ENCODE results near the gene SESN2.

DNA sequence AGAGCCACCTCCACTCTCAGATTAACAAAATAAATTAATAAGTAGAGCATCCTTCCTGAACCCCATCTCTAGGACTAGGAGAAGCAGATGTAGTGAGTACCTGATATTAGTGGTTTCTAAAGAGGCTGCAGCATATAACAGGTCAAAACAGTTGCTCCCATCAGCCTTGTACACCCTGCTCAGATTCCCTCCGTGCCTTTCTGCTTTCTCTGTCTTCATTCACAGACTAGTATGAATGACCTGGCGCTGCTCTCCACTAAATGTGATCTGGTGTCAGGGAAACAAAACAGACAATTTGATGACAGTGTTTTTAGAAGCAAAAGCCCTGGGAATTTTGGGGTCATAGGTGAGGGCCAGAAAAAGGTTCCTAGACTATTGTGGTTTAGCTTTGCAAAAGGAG, 8.3 kb downstream of the SESN2 start:
- TF ChIP-seq, protein P1, sequence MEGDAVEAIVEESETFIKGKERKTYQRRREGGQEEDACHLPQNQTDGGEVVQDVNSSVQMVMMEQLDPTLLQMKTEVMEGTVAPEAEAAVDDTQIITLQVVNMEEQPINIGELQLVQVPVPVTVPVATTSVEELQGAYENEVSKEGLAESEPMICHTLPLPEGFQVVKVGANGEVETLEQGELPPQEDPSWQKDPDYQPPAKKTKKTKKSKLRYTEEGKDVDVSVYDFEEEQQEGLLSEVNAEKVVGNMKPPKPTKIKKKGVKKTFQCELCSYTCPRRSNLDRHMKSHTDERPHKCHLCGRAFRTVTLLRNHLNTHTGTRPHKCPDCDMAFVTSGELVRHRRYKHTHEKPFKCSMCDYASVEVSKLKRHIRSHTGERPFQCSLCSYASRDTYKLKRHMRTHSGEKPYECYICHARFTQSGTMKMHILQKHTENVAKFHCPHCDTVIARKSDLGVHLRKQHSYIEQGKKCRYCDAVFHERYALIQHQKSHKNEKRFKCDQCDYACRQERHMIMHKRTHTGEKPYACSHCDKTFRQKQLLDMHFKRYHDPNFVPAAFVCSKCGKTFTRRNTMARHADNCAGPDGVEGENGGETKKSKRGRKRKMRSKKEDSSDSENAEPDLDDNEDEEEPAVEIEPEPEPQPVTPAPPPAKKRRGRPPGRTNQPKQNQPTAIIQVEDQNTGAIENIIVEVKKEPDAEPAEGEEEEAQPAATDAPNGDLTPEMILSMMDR (IDR thresholded peaks at IDR 0.05): no peak
- TF ChIP-seq POLR2AphosphoS5 (IDR thresholded peaks at IDR 0.05) (no peak), POLR2A (IDR thresholded peaks at IDR 0.05; ENCODE audit: low read depth) (no peak), EP300 (IDR thresholded peaks at IDR 0.05) (no peak)

Data from esophagus muscularis mucosa (tissue), 4 donors.